ENCODE measurements around the gene ITFG1. TPM values are rescaled to one million over a fixed set of nuclear protein-coding genes. Genes with fewer than 3 reads are reported as not detected.

ITFG1 gene
- total RNA-seq, 1 experiment from 2014 or later = 18.0 TPM

GRCh38 chr16:47371271-47372014, 89.4 kb downstream of the ITFG1 start:
- Histone ChIP-seq H2BK5ac (ENCODE audit: insufficient read length, low read length) (no peak overlapping the region), H2AFZ (ENCODE audit: low read length) (no peak overlapping the region), H3K18ac (ENCODE audit: insufficient read length, low read depth, low read length) (no peak overlapping the region), H3K56ac (ENCODE audit: insufficient read length, low read depth, low read length) (no peak overlapping the region), H3K4me2 (ENCODE audit: insufficient read depth, insufficient read length, low read length) (no peak overlapping the region), H3K79me2 (ENCODE audit: insufficient read depth, low read length) (no peaks in the 10 kb centered on the region), H4K91ac (ENCODE audit: insufficient read length, low read depth, low read length) (no peak overlapping the region), H3K27ac (ENCODE audit: insufficient read length, low read depth, low read length) (no peak overlapping the region), H4K5ac (ENCODE audit: insufficient read length, low read depth, low read length) (no peak overlapping the region), H3K23me2 (ENCODE audit: insufficient read length, low read depth, low read length, poor library complexity, severe bottlenecking) (no peaks in the 10 kb centered on the region), H3K27me3 (ENCODE audit: insufficient read depth, low read length) (no peaks in the 10 kb centered on the region), H4K20me1 (ENCODE audit: control insufficient read depth, insufficient read depth, insufficient read length) (no peaks in the 10 kb centered on the region), H3K9ac (ENCODE audit: extremely low read depth, insufficient read length, low read length) (no peak overlapping the region), H4K8ac (replicated peaks; ENCODE audit: insufficient read length, low read depth, low read length) (no peak overlapping the region), H2AK5ac (ENCODE audit: insufficient read length, low read length) (no peak overlapping the region), H3K9me3 (ENCODE audit: control insufficient read depth, low read depth, low read length) (no peaks in the 10 kb centered on the region), H3T11ph (ENCODE audit: low read length) (no peak overlapping the region), H3K23ac (ENCODE audit: insufficient read length, low read depth, low read length) (no peak overlapping the region), H2BK20ac (ENCODE audit: low read depth, low read length, poor library complexity, severe bottlenecking) (no peak overlapping the region), H3K14ac (ENCODE audit: insufficient read depth, low read length) (no peak overlapping the region), H2BK15ac (ENCODE audit: low read depth, low read length) (no peak overlapping the region), H3K4me1 (ENCODE audit: insufficient read depth, low read length) (peaks cover 6% of the 10 kb centered on the region; the same call in 1 of the 2 replicates), H2BK12ac (ENCODE audit: insufficient read length, low read depth, low read length) (no peak overlapping the region), H2BK120ac (ENCODE audit: low read depth, low read length, poor library complexity, severe bottlenecking) (no peak overlapping the region), H3K4ac (ENCODE audit: low read depth, low read length) (no peak overlapping the region), H3K79me1 (ENCODE audit: insufficient read depth, low read depth, low read length, poor library complexity, severe bottlenecking) (no peaks in the 10 kb centered on the region)
- DNase-seq = no peak
- Mint-ChIP-seq H3K4me3 (no peak overlapping the region), H3K27ac (0 out of 7 replicates have a peak overlapping the region, but pooled peaks of 1 of the 3 experiments have one; percentile 51), H3K36me3 (ENCODE audit: insufficient read depth in 1 of 3, low read depth in 3 of 3) (peaks cover 0 to 5% (median 0%) of the 10 kb centered on the region in 3 experiments; a peak in 1 of 7 replicates), H3K9me3 (no peaks in the 10 kb centered on the region), H3K4me1 (peaks cover 24 to 27% of the 10 kb centered on the region in 2 experiments), H3K27me3 (ENCODE audit: low read depth) (peaks cover 4% of the 10 kb centered on the region; the same call in 1 of the 2 replicates)
- WGBS (ENCODE audit: extremely low coverage, insufficient read length, low lambda C conversion rate) = no CpG with 5 or more reads among the region's 5 CpGs
- TF ChIP-seq CTCF (conservative IDR thresholded peaks at IDR 0.05) = no peak
